PC-3 (cell line): ENCODE measurements around the gene SLC25A29.

Source experiments
- CTCF ChIP-seq: fragments of 300-600 bp; sonication (generic); conservative IDR thresholded peaks from 2 replicates; pipeline ENCODE4 v1.5.1; 2017; ENCODE audit warnings: antibody characterized with exemption, low read depth, mild to moderate bottlenecking, low read length
- EZH2 ChIP-seq: fragments of 300-600 bp; sonication (generic); IDR thresholded peaks from one replicate; pipeline ENCODE4 v1.6.1; 2017; ENCODE audit warnings: antibody characterized with exemption, mild to moderate bottlenecking, low read length; ENCODE audit not compliant: unreplicated experiment
- EZH2phosphoT487 ChIP-seq: fragments of 300-600 bp; sonication (generic); IDR thresholded peaks from 2 replicates; pipeline ENCODE4 v1.6.1; 2018; ENCODE audit warnings: mild to moderate bottlenecking, antibody characterized with exemption, low read length, borderline replicate concordance

- TF ChIP-seq CTCF (no peak), EZH2phosphoT487 (no peak), EZH2 (no peak)
These were observed 26.7 kb downstream of the SLC25A29 start for GRCh38 chr14:100279563-100279962.
